GM21390 (cell line): ENCODE data around the gene NEK9.
"Not testable (repeated sequence)": the region's sequence is repeated elsewhere in the genome, so short reads cannot be mapped to it uniquely, and the experiment has no call there.

Experiments
- ATAC-seq: cut with Tn5 transposase; IDR thresholded peaks from one replicate; pipeline ENCODE4 v1.9.1; 2021; ENCODE audit not compliant: unreplicated experiment

Gene NEK9

DNA sequence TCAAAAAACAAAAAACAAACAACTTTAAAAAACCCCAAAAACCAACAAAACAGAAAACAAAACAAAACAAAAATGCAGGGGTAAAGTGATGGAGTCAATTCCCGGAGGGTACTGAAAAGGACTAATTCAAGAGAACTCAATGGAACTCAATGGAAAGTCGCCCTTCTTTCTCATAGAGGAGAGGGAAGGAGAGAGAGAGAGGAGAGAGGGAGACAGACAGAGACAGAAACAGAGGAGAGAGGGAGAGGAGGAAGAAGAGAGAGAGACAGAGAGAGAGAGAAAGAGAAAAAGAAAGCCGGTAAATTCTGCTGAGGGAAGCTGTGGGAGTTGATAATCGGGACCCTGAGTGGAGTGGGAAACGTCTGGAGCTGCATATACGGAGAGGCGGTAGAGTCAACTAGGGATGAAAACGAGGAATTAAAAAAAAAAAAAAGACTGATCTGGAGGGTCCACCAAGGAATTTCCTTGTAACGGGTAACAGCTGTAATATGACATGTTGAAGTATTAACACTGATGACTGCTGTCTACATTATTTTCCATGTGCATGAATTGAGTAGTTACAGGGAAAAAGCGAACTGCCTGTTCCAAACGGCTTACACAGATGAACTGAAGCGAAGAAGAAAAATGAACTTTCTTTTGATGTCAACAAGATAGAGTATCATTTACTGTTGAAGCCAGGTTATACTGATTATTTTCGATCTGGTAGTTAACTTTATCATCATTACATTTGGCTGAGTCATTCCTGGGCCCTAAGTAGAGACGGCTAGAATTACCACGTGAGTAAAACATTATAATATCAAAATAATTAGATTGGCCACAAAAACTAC lies 58.3 kb downstream of the NEK9 start:
- ATAC-seq = no peak

DNA sequence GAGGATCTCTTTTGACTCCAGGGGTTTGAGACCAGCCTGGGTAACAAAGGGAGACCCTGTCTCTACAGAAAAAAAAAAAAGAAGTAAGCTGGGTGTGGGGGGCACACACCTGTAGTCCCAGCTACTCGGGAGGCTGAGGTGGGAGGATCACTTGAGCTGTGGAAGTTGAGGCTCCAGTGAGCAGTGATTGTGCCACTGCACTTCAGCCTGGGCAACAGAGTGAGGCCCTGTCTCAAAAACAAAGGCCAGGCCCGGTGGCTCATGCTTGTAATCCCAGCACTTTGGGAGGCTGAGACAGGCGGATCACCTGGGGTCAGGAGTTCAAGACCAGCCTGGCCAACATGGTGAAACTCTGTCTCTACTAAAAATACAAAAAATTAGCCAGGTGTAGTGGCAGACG lies 59.1 kb downstream of the NEK9 start:
- ATAC-seq = not testable (repeated sequence)

DNA sequence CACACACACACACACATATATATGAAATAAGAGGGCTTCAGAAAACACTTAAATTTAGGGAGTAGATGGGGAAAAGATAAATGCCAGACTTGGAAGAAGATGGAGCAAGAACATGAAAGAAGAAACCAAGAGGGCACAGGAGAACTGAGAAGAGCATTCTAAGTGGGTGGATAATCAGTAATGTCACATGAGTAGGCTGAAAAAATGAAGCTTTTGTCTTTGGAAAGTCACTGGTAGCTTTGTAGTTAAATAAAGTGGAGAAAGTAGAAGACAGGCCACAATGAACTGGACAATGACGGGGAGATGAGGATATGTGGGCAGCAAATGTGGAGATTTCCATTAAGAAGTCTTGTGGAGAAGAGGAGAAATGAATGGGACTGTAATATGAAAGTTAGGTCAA lies 59.6 kb downstream of the NEK9 start:
- no peak for ATAC-seq

DNA sequence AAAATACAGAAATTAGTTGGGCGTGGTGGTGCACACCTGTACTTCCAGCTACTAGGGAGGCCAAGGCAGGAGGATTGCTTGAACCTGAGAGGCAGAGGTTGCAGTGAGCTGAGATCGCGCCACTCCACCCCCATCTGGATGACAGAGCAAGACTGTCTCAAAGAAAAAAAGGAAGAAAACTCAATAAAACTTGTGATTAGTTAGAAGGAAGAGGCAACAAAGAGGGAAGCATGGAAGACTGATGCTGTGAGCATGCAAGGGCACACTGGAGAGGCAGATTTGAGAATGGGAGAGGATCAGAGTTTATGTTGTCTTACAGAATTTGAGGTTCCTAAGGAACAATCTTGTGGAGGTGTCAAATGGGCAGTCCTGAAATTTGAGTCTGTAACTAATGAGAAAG lies 60.2 kb downstream of the NEK9 start:
- no peak for ATAC-seq

DNA sequence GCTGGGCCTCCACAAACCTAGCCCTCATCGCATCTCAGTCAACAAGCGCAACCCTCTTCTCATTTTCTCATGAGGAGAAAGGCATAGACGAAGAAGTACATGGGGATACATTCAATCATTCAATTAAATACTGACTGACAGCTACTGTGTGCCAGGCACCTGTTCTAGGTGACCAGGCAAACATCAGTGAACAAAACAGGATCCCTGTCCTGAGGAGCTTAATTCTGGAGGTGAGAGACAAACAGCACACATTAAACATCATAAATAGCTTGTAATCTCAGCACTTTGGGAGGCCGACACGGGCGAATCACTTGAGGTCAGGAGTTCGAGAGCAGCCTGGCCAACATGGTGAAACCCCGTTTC lies 62.7 kb downstream of the NEK9 start:
- ATAC-seq = no peak

DNA sequence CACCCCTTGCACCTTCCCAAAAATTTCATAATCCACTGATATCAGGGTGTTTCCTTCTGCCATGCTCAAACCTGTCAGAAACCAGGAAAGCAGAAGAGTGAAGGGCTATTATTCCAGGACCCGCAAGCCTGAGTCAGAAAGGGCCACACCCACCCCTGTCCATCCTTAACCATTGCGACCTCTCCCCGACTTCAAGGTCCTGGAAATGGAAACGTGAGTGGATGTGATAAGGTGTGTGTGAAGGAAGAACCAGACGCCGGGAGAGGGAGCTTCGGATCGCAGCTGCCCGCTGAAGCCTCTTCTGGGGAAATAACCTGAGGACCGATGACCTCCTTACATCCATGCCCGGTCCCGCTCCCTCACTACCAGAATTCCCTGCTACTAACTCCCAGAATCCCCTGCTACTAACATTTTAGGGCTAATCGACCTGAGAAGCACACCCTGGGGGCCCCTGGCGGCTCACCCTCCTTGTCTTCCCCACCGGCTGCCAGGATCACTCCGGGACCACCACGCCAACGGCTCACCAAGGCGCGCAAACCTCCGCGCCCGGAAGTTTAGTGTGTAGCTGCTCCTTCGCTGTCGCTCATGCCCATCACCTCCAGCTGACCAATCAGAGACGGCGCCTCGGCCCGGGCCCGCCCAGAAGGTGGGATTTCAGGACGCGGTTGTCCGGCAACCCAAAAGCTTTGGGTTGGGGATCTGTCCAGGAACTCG lies 63.2 kb downstream of the NEK9 start, which contains the start of gene ACYP1:
Gene ACYP1 (minus strand): TSS at position 534 of the 714 bp plus-strand sequence. CDS start 471 bp downstream, at position 63.
- peak; percentile 97 for ATAC-seq

DNA sequence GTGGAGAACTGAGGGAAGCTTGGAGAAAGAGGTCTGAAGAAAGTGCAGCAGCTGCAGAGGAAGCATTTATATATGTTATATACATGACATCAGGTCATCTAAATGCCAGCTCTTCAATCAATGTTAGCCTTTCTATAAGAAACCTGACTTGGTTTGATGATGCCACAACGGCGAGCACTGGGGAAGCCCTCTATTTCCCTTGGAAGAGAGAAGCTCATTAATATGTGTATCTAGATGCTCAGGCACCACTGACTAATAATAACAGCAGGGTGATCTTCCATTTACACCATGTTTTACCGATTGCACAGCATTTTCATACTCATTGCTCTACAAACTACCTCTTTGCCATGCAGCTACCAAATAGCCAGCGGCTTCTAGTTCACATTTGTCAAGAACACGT lies 63.8 kb downstream of the NEK9 start:
- ATAC-seq = no peak

DNA sequence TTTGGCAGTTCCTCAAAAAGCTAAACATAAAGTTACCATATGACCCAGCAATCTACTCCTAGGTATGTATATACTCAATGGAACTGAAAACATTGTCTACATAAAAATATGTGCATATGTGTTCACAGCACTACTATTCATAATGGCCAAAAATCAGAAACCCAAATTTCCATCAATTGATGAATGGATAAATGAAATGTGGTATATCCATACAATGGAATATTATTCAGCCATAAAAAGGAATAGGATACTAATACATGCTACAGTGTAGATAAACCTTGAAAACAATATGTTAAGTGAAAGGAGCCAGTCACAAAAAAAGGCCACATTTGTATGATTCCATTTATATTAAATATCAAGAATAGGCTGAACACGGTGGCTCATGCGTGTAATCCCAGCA lies 66.4 kb downstream of the NEK9 start:
- no peak for ATAC-seq

- no peak for ATAC-seq
Observed at GRCh38 chr14:75059642-75060041, 67.2 kb downstream of the NEK9 start.

DNA sequence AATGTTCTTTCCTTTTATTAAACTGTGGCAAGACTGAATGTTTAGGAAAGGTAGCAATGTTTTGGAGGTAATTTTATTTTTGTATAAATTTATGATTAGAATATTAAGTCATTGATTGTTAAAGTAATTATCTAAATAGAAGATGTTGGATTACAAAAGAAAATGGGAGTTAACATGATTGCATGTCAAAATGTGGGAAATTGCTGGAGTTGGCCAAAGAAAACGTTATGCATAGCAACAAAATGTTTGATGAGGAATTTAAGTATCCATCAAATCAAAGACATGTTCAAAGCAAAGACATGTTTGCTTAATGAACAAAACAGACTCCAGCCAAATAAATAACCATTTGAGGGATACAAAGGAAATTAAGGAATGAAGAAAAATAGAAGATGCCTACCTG lies 72.4 kb downstream of the NEK9 start:
- ATAC-seq = no peak

DNA sequence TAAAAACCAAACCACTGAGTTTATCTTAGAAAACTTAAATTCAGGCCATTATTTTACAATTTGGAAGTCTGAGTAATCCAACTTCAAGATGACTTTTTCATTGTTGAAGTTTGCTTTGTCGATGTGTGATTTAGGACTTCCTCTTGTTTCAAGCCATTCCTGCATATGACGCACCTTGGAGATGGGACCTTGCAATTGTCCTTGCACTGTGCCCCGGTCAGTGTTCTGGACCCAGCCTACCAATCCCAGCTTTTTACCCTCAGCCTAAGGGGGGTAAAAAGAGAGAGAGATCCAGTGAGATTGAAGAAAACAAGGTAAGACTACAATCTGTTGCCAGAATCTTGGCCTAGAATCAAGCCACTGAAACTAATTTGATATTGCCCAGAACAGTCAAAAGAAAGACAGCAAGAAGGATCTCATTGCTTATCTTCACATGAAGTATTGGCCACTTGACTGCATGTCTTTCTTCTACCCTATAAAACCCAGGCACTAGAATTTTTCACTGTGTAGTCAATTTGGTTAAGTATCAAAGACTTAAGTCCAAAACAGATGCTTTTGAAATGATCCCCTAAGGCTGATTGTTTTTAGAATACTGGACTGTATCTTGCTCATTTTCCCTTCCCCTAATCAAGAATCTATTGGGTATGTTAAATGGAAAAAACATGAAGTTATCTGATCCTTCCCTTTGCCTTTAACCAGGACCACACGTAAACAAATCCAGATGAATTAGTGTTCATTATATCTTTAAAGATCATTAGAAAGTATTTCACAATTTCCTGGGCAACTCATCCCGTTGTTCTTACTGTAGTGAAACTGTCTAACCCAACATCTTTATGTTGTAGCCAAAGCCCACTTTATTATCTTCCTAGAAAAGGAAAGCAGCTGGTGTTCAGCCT lies 73.2 kb downstream of the NEK9 start:
- no peak for ATAC-seq

GRCh38 chr14:75051556-75051899 lies 75.3 kb downstream of the NEK9 start:
- ATAC-seq = no peak

DNA sequence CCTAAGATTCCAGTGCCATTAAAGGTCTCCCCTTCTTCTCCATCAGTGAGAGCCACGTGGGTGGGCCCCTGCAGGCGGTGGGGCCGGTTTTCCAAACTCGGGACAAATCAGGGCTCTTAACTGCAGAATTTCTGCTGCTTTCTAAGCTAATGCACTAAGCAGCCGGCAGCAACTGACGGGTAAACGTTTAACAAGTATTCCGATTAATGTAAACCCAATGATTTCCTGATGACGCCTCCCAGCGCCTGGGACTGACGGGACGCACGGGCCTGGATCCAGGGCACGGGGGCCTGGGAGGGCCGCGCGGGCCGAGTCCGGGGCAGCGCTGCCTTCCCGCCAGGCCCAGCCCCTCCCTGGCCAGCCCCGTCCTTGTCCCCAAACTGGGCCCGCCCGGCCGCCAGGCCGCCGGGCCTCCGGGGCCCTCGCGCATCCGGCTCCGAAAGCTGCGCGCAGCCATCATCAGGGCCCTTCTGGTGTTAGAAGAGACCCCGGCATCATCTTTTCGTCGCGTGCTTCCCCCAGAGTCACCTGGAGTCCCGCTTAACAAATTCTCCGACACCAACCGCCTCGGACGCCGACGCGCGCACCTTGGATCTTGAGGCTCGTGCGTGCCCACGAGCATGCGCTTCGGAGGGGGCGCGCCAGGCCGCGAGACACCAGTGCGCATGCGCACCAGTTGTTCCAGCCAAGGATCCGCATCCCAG lies 75.8 kb downstream of the NEK9 start, which contains the start of gene MLH3:
Gene MLH3 (minus strand): TSS at position 616 of the 704 bp plus-strand sequence. CDS start 1,812 bp downstream, outside the sequence.
- ATAC-seq = no peak

GRCh38 chr14:75049731-75050201 lies 77.1 kb downstream of the NEK9 start:
- ATAC-seq = no peak

DNA sequence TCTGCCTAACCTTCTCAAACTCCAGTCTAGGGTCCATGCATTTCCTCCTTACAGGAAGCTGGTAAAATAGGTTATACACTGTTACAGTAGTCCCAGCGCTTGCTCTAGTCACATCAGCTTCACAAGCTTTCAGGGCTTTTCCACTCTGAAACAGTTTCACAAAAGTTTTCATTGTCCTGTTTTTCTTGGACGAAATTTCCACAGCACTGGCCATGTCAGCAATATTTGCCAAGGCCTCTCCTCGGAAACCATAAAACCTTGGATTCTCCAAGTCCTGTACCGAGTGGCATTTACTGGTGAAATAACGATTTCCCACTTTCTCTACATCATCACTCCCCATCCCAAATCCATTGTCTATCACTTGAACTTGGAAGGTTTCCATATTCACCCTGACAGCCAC lies 77.7 kb downstream of the NEK9 start:
- no peak for ATAC-seq

DNA sequence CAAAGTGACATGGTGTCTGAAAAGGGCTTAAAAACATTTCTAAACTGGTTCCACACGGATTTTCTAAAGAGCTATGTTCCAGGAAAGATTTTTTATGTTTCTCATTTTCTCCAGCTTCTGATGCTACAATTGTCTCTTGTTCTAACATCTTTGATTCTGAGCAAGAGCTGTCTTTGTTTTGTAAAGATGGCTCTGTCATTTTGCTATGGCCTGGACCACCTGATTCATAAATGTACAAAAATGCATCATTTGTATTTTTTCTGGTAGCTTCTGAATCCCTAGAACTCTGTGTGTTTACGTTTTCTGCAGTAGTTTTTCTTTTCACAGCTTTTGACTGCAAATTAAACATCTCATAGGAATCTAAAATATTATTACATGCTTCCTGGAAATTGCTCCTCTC lies 78.7 kb downstream of the NEK9 start:
- no peak for ATAC-seq

- ATAC-seq = no peak
Observed at GRCh38 chr14:75047506-75047905, 79.3 kb downstream of the NEK9 start.

GRCh38 chr14:75046899-75047298 lies 79.9 kb downstream of the NEK9 start:
- no peak for ATAC-seq

- ATAC-seq = no peak
Observed at GRCh38 chr14:75046275-75046674, 80.6 kb downstream of the NEK9 start.

DNA sequence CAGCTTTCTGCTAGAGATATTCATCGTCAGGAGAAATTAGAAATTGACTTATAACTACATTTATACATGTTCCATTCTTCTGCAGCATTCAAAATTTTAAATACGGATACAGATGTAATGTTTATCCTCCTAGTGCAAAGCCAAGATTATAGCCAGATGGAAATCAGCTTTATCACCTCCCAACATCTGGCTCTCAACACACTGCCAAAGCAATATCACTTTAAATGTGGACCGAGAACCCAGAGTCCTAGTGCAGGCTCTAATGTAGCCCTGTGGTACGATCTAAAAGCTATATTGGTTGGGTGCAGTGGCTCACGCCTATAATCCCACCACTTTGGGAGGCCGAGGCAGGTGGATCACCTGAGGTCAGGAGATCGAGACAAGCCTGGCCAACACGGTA lies 82.1 kb downstream of the NEK9 start:
- ATAC-seq = no peak

DNA sequence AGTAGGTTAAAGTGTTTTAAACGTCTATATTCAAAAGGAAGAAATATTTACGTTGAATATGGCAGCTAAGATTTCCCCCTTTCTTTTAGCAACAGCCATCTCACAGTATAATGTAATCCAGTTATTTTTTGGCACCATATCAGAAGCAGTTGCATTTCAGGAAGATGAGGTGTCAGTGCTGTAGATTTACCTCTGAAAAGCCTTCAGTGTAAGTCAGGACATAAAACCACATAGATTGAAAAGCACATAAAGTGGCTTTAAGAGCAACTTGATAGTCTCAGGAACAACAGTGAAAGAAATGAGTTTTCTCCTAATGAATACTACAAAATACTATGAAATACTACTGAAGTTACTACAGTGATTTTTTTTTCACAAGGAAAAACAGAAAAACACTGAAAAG lies 82.5 kb downstream of the NEK9 start:
- no peak for ATAC-seq
